Measurements from ENCODE around the gene HMBS.
"Not testable (repeated sequence)": the region's sequence is repeated elsewhere in the genome, so short reads cannot be mapped to it uniquely, and the experiment has no call there.

The HMBS gene

DNA sequence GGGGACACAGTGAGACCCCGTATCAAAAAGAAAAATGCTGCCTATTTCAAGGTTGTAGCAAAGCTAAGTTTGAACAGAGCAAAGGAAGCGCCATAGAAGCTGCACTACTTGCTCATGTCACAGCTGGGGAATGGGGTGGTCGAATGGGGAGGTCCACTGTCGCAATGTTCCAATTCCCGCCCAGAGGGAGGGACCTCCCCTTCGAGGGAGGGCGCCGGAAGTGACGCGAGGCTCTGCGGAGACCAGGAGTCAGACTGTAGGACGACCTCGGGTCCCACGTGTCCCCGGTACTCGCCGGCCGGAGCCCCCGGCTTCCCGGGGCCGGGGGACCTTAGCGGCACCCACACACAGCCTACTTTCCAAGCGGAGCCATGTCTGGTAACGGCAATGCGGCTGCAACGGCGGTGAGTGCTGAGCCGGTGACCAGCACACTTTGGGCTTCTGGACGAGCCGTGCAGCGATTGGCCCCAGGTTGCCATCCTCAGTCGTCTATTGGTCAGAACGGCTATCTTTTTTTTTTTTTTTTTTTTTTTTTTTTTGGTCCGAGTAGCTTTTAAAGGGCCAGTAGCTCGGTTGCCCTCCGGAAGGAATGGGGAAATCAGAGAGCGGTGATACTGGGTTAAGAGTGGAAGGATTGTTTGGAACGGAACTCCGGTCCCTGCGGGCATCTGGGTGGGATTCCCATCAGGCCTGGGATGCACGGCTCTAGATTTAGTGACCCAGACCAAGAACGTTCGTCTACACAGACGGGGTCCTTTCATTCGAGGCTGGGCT lies at the start of gene HMBS:
TSS of gene HMBS (plus strand) at position 219 of the 774 bp plus-strand sequence. CDS start at position 372, 153 bp downstream.
- H3K9me3 ChIP-seq (ENCODE audit: low read length): no peaks in the 10 kb centered on the region
- TF ChIP-seq, protein P1, sequence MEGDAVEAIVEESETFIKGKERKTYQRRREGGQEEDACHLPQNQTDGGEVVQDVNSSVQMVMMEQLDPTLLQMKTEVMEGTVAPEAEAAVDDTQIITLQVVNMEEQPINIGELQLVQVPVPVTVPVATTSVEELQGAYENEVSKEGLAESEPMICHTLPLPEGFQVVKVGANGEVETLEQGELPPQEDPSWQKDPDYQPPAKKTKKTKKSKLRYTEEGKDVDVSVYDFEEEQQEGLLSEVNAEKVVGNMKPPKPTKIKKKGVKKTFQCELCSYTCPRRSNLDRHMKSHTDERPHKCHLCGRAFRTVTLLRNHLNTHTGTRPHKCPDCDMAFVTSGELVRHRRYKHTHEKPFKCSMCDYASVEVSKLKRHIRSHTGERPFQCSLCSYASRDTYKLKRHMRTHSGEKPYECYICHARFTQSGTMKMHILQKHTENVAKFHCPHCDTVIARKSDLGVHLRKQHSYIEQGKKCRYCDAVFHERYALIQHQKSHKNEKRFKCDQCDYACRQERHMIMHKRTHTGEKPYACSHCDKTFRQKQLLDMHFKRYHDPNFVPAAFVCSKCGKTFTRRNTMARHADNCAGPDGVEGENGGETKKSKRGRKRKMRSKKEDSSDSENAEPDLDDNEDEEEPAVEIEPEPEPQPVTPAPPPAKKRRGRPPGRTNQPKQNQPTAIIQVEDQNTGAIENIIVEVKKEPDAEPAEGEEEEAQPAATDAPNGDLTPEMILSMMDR (IDR thresholded peaks at IDR 0.05; ENCODE audit: low read length): no peak
- no peak for TF ChIP-seq EZH2 (IDR thresholded peaks at IDR 0.05; ENCODE audit: borderline replicate concordance, low read length)
- no peaks in the 10 kb centered on the region for H3F3A ChIP-seq (ENCODE audit: insufficient read depth, low read length)
- peaks cover 22% of the 10 kb centered on the region; the same call in 1 of the 2 replicates for H3K36me3 ChIP-seq (ENCODE audit: insufficient read depth, low read length)
- H3K27me3 ChIP-seq (ENCODE audit: insufficient read depth, low read length): no peaks in the 10 kb centered on the region
- H3K79me2 ChIP-seq (ENCODE audit: insufficient read depth, low read length): peaks cover 9% of the 10 kb centered on the region; the same call in 1 of the 2 replicates
- H3K4me2 ChIP-seq (ENCODE audit: low read length): peak within 1 kb of the TSS; percentile 78
- H3K27ac ChIP-seq (ENCODE audit: low read depth, low read length, poor library complexity, severe bottlenecking): peak within 1 kb of the TSS; percentile 79
- no peak within 1 kb of the TSS; the same call in 1 of the 2 replicates for H2AFZ ChIP-seq (ENCODE audit: low read length)
- H3K4me1 ChIP-seq (ENCODE audit: insufficient read depth, low read length, severe bottlenecking): peaks cover 25% of the 10 kb centered on the region
- H3K4me3 ChIP-seq (ENCODE audit: low read depth, low read length, poor library complexity, severe bottlenecking): peak within 1 kb of the TSS; percentile 93
- peak within 1 kb of the TSS; percentile 93 for H3K9ac ChIP-seq (ENCODE audit: low read length)
- H4K20me1 ChIP-seq (ENCODE audit: insufficient read depth, low read length): no peaks in the 10 kb centered on the region
- no peaks in the 10 kb centered on the region for H3K9me2 ChIP-seq (ENCODE audit: low read depth, low read length)

DNA sequence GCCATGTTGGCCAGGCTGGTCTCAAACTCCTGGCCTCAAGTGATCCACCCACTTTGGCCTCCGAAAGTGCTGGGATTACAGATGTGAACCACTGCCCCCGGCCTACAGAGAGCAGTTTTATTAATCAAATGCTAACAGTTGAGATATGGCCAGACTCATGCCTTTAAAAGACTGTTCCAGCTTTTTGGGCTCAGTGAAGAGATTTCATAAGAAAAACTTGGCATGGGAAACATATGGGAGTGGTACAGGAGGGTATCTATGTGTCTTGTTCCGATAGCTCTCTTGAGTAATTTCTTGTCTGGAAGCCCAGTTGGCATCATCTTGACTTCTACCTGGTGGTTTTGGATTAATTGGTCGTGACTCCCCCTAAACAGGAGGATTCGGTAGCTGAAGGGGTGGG lies 45.8 kb upstream of the HMBS start:
- H3K4me3 ChIP-seq (ENCODE audit: low read depth, low read length, poor library complexity, severe bottlenecking): no peak overlapping the region
- H3K79me2 ChIP-seq (ENCODE audit: insufficient read depth, low read length): no peaks in the 10 kb centered on the region
- H3K4me2 ChIP-seq (ENCODE audit: low read length): no peak overlapping the region
- H3K27ac ChIP-seq (ENCODE audit: low read depth, low read length, poor library complexity, severe bottlenecking): no peak overlapping the region
- TF ChIP-seq, protein P1 (IDR thresholded peaks at IDR 0.05; ENCODE audit: low read length): no peak
- no peak for TF ChIP-seq EZH2 (IDR thresholded peaks at IDR 0.05; ENCODE audit: borderline replicate concordance, low read length)
- H3K9ac ChIP-seq (ENCODE audit: low read length): no peak overlapping the region
- H3K9me3 ChIP-seq (ENCODE audit: low read length): no peaks in the 10 kb centered on the region
- H3F3A ChIP-seq (ENCODE audit: insufficient read depth, low read length): no peaks in the 10 kb centered on the region
- no peaks in the 10 kb centered on the region for H4K20me1 ChIP-seq (ENCODE audit: insufficient read depth, low read length)
- no peaks in the 10 kb centered on the region for H3K27me3 ChIP-seq (ENCODE audit: insufficient read depth, low read length)
- H3K4me1 ChIP-seq (ENCODE audit: insufficient read depth, low read length, severe bottlenecking): peaks cover 12% of the 10 kb centered on the region
- no peak overlapping the region for H2AFZ ChIP-seq (ENCODE audit: low read length)
- H3K36me3 ChIP-seq (ENCODE audit: insufficient read depth, low read length): no peaks in the 10 kb centered on the region
- no peaks in the 10 kb centered on the region for H3K9me2 ChIP-seq (ENCODE audit: low read depth, low read length)

DNA sequence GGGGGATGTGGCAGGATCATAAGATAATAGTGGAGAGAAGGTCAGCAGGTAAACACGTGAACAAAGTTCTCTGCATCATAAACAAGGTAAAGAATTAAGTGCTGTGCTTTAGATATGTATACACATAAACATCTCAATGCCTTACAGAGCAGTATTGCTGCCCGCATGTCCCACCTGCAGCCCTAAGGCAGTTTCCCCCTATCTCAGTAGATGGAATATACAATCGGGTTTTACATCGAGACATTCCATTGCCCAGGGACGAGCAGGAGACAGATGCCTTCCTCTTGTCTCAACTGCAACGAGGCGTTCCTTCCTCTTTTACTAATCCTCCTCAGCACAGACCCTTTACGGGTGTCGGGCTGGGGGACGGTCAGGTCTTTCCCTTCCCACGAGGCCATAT lies 45.2 kb upstream of the HMBS start:
- not testable (repeated sequence) for H3K27me3 ChIP-seq (ENCODE audit: insufficient read depth, low read length); H3K9me2 ChIP-seq (ENCODE audit: low read depth, low read length); H3K9ac ChIP-seq (ENCODE audit: low read length); H3K27ac ChIP-seq (ENCODE audit: low read depth, low read length, poor library complexity, severe bottlenecking); H3F3A ChIP-seq (ENCODE audit: insufficient read depth, low read length); H3K36me3 ChIP-seq (ENCODE audit: insufficient read depth, low read length); H4K20me1 ChIP-seq (ENCODE audit: insufficient read depth, low read length); H2AFZ ChIP-seq (ENCODE audit: low read length); H3K79me2 ChIP-seq (ENCODE audit: insufficient read depth, low read length); H3K9me3 ChIP-seq (ENCODE audit: low read length); H3K4me2 ChIP-seq (ENCODE audit: low read length); H3K4me3 ChIP-seq (ENCODE audit: low read depth, low read length, poor library complexity, severe bottlenecking)
- peaks cover 12% of the 10 kb centered on the region for H3K4me1 ChIP-seq (ENCODE audit: insufficient read depth, low read length, severe bottlenecking)
